GM12801 (cell line): Measurements from ENCODE around the gene DEK.

ENCODE experiments used
- TF ChIP-seq, protein P1 (sequence below): IDR thresholded peaks from one replicate; pipeline ENCODE4 v1.5.1; 2011; ENCODE audit warnings: control low read depth; ENCODE audit not compliant: insufficient read length; ENCODE audit errors: extremely low read depth

Gene DEK

DNA sequence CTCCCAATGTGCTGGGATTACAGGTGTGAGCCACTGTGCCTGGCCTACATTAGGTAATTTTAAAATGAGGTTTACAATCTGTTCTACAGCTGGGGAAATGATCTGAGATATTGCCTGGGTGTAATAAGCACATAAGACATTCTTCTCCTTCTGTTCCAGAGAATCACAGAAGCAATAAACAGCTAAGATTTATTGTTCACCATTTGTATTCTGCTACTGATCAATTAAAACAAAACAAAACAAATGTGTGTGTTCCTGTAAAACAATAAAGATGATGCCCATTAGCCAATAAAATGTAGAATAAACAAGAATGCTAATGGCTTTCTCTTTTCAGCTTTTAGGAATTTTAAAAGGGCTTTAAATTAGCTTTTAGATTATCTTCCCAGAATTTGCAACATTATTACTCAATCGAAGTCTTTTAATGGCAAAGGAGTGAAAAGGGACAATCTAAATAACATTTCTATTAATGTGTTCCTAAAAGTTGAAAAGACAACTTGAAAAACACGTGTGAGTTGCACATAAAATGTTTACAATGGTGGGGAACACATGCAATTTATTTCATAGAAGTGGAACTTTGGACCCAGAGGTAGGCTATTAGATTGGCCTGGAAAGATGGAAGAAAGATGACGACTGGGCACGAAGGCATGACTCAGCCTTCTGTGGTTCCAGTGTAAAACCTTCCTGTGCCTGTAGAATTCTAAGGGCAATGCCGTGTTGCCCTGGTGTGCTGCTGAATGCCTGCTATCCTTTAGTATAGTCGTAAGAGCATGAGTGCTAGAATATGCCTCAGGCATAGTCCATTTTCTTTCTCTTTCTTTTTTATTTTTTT is 29.0 kb upstream of the DEK start:
- TF ChIP-seq, protein P1, sequence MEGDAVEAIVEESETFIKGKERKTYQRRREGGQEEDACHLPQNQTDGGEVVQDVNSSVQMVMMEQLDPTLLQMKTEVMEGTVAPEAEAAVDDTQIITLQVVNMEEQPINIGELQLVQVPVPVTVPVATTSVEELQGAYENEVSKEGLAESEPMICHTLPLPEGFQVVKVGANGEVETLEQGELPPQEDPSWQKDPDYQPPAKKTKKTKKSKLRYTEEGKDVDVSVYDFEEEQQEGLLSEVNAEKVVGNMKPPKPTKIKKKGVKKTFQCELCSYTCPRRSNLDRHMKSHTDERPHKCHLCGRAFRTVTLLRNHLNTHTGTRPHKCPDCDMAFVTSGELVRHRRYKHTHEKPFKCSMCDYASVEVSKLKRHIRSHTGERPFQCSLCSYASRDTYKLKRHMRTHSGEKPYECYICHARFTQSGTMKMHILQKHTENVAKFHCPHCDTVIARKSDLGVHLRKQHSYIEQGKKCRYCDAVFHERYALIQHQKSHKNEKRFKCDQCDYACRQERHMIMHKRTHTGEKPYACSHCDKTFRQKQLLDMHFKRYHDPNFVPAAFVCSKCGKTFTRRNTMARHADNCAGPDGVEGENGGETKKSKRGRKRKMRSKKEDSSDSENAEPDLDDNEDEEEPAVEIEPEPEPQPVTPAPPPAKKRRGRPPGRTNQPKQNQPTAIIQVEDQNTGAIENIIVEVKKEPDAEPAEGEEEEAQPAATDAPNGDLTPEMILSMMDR, result no peak

GRCh38 chr6:18289283-18289682 is 25.0 kb upstream of the DEK start:
- TF ChIP-seq, protein P1, result no peak

DNA sequence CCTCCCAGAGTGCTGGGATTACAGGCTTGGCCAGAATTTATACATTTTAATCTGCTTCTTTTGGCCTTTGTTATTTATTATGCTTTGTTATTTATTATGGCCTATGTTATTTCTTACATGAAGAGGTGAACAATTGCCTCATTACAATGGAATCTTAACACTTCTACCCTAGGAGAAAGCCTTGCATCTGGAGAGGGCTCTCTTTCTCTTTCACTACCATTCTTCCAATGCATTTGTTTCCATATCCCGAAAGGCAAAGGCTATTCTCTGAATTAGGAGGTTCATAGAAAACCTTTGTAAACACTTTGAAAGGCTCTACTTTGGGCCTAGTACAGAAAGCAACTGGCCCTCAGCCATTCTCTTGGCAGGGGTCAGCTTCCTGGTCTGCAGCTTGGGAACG is 19.9 kb upstream of the DEK start:
- TF ChIP-seq, protein P1, result no peak

- TF ChIP-seq, protein P1, result no peak
Measured at GRCh38 chr6:18281564-18281963, 17.2 kb upstream of the DEK start.

GRCh38 chr6:18280084-18280483 is 15.8 kb upstream of the DEK start:
- TF ChIP-seq, protein P1, result no peak

DNA sequence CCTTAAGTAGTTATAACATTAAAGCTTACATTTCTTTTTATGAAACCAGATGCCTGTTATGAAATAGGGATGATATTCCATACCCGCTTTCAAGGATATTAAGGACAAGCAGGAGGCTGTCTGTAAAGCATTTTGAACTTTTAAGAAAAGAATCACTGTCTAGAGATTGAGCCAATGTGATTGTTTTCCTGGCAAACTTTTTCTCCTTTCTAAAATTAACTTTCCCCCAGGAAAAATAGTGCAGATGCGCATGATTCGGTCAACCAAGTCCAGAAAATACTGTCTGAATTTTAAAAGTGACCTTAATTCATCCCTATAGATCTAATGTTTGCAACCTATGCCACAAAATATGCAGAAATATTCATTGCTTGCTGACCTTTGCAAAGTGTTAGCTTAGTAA is 15.1 kb upstream of the DEK start:
- TF ChIP-seq, protein P1, result no peak

GRCh38 chr6:18277237-18278006 is 13.1 kb upstream of the DEK start:
- TF ChIP-seq, protein P1, result no peak
